WTC11 (cell line): ENCODE results near the gene SORCS2. TPM values are rescaled to one million over a fixed set of nuclear protein-coding genes. Genes with fewer than 3 reads are reported as not detected.

Experiments used
- ATAC-seq: fragments of 200-7000 bp; cut with Tn5 transposase; 2 replicates; pipeline ENCODE4 v1.10.0; 2021; ENCODE audit warnings: mild to moderate bottlenecking, moderate library complexity
- CTCF ChIA-PET: fragments of 300-600 bp; sonication (Branson Sonifier 250); formaldehyde crosslinking; loops from one replicate; lab custom pipeline; 2021; ENCODE audit warnings: antibody characterized with exemption; lab: Charles Lee
- POLR2A ChIA-PET: fragments of 350-600 bp; sonication (Branson Sonifier 250); formaldehyde crosslinking; loops from one replicate; lab custom pipeline; 2021; ENCODE audit warnings: antibody characterized with exemption; lab: Charles Lee
- DNase-seq: peaks from one replicate; pipeline ENCODE4 v3.0.0; 2021; ENCODE audit warnings: low spot score
- H3K27ac Mint-ChIP-seq: 2 replicates; pipeline ENCODE4 v1.8.0; 2021; ENCODE audit warnings: mixed read lengths
- H3K27me3 Mint-ChIP-seq: 2 replicates; pipeline ENCODE4 v1.8.0; 2021; ENCODE audit warnings: low read depth, mild to moderate bottlenecking, moderate library complexity, mixed read lengths
- H3K36me3 Mint-ChIP-seq: 2 replicates; pipeline ENCODE4 v1.8.0; 2021; ENCODE audit warnings: mixed read lengths
- H3K4me1 Mint-ChIP-seq: 2 replicates; pipeline ENCODE4 v1.8.0; 2022; ENCODE audit warnings: mixed read lengths
- H3K4me3 Mint-ChIP-seq: 2 replicates; pipeline ENCODE4 v1.8.0; 2021; ENCODE audit warnings: mild to moderate bottlenecking, moderate library complexity, mixed read lengths
- H3K9me3 Mint-ChIP-seq: 2 replicates; pipeline ENCODE4 v1.8.0; 2021; ENCODE audit warnings: mixed read lengths
- ATF1 ChIP-seq: sonication (generic); formaldehyde crosslinking; IDR thresholded peaks from 2 replicates; pipeline ENCODE4 v1.8.1; 2023; ENCODE audit warnings: mild to moderate bottlenecking, moderate library complexity, missing genetic modification reagents
- CREB1 ChIP-seq: sonication (generic); formaldehyde crosslinking; IDR thresholded peaks from 2 replicates; pipeline ENCODE4 v1.8.0; 2023; ENCODE audit warnings: mild to moderate bottlenecking, missing genetic modification reagents
- CREM ChIP-seq: sonication (generic); formaldehyde crosslinking; IDR thresholded peaks from 2 replicates; pipeline ENCODE4 v1.8.1; 2022; ENCODE audit warnings: mild to moderate bottlenecking, missing genetic modification reagents, moderate library complexity
- ESRRA ChIP-seq: sonication (generic); formaldehyde crosslinking; IDR thresholded peaks from 2 replicates; pipeline ENCODE4 v1.8.1; 2022; ENCODE audit warnings: mild to moderate bottlenecking, missing genetic modification reagents, borderline replicate concordance
- FOXK1 ChIP-seq: sonication (generic); formaldehyde crosslinking; IDR thresholded peaks from 2 replicates; pipeline ENCODE4 v1.8.0; 2022; ENCODE audit warnings: mild to moderate bottlenecking, moderate library complexity, missing genetic modification reagents
- GABPB1 ChIP-seq: sonication (generic); formaldehyde crosslinking; IDR thresholded peaks from 2 replicates; pipeline ENCODE4 v1.8.1; 2023; ENCODE audit warnings: mild to moderate bottlenecking, missing genetic modification reagents
- GRHL2 ChIP-seq: fragments of 250-450 bp; sonication (Bioruptor Pico); IDR thresholded peaks from 2 replicates; pipeline ENCODE4 v1.8.0; 2022; ENCODE audit warnings: mild to moderate bottlenecking, moderate library complexity; ENCODE audit not compliant: insufficient replicate concordance, severe bottlenecking
- HMGA2 ChIP-seq: fragments of 250-450 bp; sonication (Bioruptor Pico); IDR thresholded peaks from 2 replicates; pipeline ENCODE4 v1.4.0; 2021; ENCODE audit warnings: mild to moderate bottlenecking, moderate library complexity
- IRF2 ChIP-seq: sonication (generic); formaldehyde crosslinking; IDR thresholded peaks from 2 replicates; pipeline ENCODE4 v1.8.0; 2022; ENCODE audit warnings: low read depth, missing genetic modification reagents, borderline replicate concordance
- MYBL2 ChIP-seq: sonication (generic); formaldehyde crosslinking; IDR thresholded peaks from 2 replicates; pipeline ENCODE4 v1.8.1; 2023; ENCODE audit warnings: mild to moderate bottlenecking, moderate library complexity, missing genetic modification reagents
- OVOL2 ChIP-seq: fragments of 250-450 bp; sonication (Bioruptor Pico); IDR thresholded peaks from 2 replicates; pipeline ENCODE4 v1.9.0; 2021; ENCODE audit warnings: mild to moderate bottlenecking, borderline replicate concordance
- PRRX2 ChIP-seq: fragments of 250-450 bp; sonication (Bioruptor Pico); IDR thresholded peaks from 2 replicates; pipeline ENCODE4 v1.8.0; 2021; ENCODE audit warnings: mild to moderate bottlenecking
- SMAD3 ChIP-seq: sonication (generic); formaldehyde crosslinking; IDR thresholded peaks from 2 replicates; pipeline ENCODE4 v1.8.0; 2022; ENCODE audit warnings: missing genetic modification reagents, mild to moderate bottlenecking, borderline replicate concordance
- SP1 ChIP-seq: sonication (generic); formaldehyde crosslinking; conservative IDR thresholded peaks from 2 replicates; pipeline ENCODE4 v1.8.1; 2022; ENCODE audit warnings: missing genetic modification reagents
- TEAD4 ChIP-seq: sonication (generic); formaldehyde crosslinking; IDR thresholded peaks from 2 replicates; pipeline ENCODE4 v1.8.0; 2022; ENCODE audit warnings: mild to moderate bottlenecking, missing genetic modification reagents
- ZNF121 ChIP-seq: sonication (generic); formaldehyde crosslinking; IDR thresholded peaks from 2 replicates; pipeline ENCODE4 v1.8.0; 2023; ENCODE audit warnings: missing genetic modification reagents
- ZNF232 ChIP-seq: sonication (generic); formaldehyde crosslinking; IDR thresholded peaks from 2 replicates; pipeline ENCODE4 v1.8.0; 2022; ENCODE audit warnings: mild to moderate bottlenecking, missing genetic modification reagents
- ZNF416 ChIP-seq: fragments of 250-450 bp; sonication (Bioruptor Pico); IDR thresholded peaks from 2 replicates; pipeline ENCODE4 v1.9.0; 2021; ENCODE audit warnings: mild to moderate bottlenecking, inconsistent platforms
- ZNF423 ChIP-seq: fragments of 250-450 bp; sonication (Bioruptor Pico); IDR thresholded peaks from 2 replicates; pipeline ENCODE4 v2.1.2; 2022; ENCODE audit warnings: mild to moderate bottlenecking, moderate library complexity
- ZNF671 ChIP-seq: fragments of 250-450 bp; sonication (Bioruptor Pico); IDR thresholded peaks from 2 replicates; pipeline ENCODE4 v1.8.0; 2021; ENCODE audit warnings: mild to moderate bottlenecking
- total RNA-seq: library from RNA; stranded (reverse); gene quantifications from 3 replicates; pipeline ENCODE4 v1.2.3, GENCODE V29; 2021
- TF ChIP-seq, protein P1 (sequence below): sonication (generic); formaldehyde crosslinking; IDR thresholded peaks from 2 replicates; pipeline ENCODE4 v1.8.1; 2022; ENCODE audit warnings: mild to moderate bottlenecking, missing genetic modification reagents, moderate library complexity, borderline replicate concordance
- TF ChIP-seq, protein P2 (sequence below): sonication (generic); formaldehyde crosslinking; IDR thresholded peaks from 2 replicates; pipeline ENCODE4 v1.8.0; 2022; ENCODE audit warnings: mild to moderate bottlenecking, missing genetic modification reagents
- TF ChIP-seq, protein P3 (sequence below): fragments of 250-450 bp; sonication (Bioruptor Pico); IDR thresholded peaks from 2 replicates; pipeline ENCODE4 v1.8.0; 2021; ENCODE audit warnings: mild to moderate bottlenecking
- TF ChIP-seq, protein P4 (sequence below): sonication (generic); formaldehyde crosslinking; IDR thresholded peaks from 2 replicates; pipeline ENCODE4 v1.8.0; 2023; ENCODE audit warnings: missing genetic modification reagents
- TF ChIP-seq, protein P5 (sequence below): sonication (generic); formaldehyde crosslinking; IDR thresholded peaks from 2 replicates; pipeline ENCODE4 v1.8.0; 2023; ENCODE audit warnings: missing genetic modification reagents, mild to moderate bottlenecking, borderline replicate concordance

Gene SORCS2
- total RNA-seq, 1 experiment from 2014 or later = 6.6 TPM

DNA sequence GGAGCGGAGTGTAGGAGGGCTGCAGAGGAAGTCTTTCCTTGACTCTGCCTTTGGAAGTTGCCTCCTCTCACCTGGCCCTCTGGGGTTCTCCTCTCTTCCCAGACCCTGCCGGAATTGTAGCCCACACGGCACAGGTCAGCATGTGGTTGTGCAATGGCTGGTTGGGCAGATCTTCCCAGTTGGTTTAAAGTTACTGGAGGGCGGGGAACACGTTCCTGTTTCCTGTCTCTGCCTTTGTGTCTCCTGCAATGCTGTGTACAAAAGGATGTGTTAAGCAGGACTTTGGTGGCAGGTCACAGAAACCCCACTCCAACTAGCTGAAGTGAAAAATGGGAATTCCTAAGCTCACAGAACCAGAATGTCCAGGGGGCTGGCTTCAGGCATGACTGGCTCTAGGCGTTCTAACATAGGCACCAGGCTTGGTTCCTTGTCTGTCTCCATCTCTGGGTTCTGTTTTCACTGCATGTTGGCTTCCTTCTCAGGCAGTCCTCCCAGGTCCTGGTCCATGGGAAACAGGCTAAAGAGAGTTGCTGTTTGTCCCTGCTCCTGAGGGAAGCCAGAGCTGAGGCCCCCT is 19.9 kb downstream of the SORCS2 start:
- POLR2A ChIA-PET = no interaction called here
- ATAC-seq = no peak
- Mint-ChIP-seq H3K9me3 (peaks cover 22% of the 10 kb centered on the region), H3K27me3 (no peaks in the 10 kb centered on the region; the same call in 1 of the 2 replicates), H3K36me3 (peaks cover 14% of the 10 kb centered on the region), H3K4me3 (no peak overlapping the region), H3K27ac (no peak overlapping the region), H3K4me1 (peaks cover 9% of the 10 kb centered on the region)
- no peak for TF ChIP-seq TEAD4 (CRISPR knock-in tag)
- no peak for TF ChIP-seq ZNF232 (CRISPR knock-in tag)
- TF ChIP-seq ZNF416 (CRISPR knock-in tag) = no peak
- no peak for TF ChIP-seq ZNF423
- TF ChIP-seq, protein P1, sequence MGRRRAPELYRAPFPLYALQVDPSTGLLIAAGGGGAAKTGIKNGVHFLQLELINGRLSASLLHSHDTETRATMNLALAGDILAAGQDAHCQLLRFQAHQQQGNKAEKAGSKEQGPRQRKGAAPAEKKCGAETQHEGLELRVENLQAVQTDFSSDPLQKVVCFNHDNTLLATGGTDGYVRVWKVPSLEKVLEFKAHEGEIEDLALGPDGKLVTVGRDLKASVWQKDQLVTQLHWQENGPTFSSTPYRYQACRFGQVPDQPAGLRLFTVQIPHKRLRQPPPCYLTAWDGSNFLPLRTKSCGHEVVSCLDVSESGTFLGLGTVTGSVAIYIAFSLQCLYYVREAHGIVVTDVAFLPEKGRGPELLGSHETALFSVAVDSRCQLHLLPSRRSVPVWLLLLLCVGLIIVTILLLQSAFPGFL (CRISPR knock-in tag) = no peak
- TF ChIP-seq PRRX2 (CRISPR knock-in tag) = no peak
- no peak for TF ChIP-seq OVOL2 (CRISPR knock-in tag)
- TF ChIP-seq CREM = no peak
- no peak for TF ChIP-seq CREB1 (CRISPR knock-in tag)
- TF ChIP-seq, protein P2, sequence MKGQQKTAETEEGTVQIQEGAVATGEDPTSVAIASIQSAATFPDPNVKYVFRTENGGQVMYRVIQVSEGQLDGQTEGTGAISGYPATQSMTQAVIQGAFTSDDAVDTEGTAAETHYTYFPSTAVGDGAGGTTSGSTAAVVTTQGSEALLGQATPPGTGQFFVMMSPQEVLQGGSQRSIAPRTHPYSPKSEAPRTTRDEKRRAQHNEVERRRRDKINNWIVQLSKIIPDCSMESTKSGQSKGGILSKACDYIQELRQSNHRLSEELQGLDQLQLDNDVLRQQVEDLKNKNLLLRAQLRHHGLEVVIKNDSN = no peak
- TF ChIP-seq SP1 = no peak
- no peak for TF ChIP-seq SMAD3 (CRISPR knock-in tag)
- no peak for TF ChIP-seq ESRRA (CRISPR knock-in tag)
- no peak for TF ChIP-seq GABPB1 (CRISPR knock-in tag)
- TF ChIP-seq HMGA2 = no peak
- TF ChIP-seq, protein P3, sequence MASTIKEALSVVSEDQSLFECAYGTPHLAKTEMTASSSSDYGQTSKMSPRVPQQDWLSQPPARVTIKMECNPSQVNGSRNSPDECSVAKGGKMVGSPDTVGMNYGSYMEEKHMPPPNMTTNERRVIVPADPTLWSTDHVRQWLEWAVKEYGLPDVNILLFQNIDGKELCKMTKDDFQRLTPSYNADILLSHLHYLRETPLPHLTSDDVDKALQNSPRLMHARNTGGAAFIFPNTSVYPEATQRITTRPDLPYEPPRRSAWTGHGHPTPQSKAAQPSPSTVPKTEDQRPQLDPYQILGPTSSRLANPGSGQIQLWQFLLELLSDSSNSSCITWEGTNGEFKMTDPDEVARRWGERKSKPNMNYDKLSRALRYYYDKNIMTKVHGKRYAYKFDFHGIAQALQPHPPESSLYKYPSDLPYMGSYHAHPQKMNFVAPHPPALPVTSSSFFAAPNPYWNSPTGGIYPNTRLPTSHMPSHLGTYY (CRISPR knock-in tag) = no peak
- DNase-seq = no peak
- CTCF ChIA-PET = no interaction called here

DNA sequence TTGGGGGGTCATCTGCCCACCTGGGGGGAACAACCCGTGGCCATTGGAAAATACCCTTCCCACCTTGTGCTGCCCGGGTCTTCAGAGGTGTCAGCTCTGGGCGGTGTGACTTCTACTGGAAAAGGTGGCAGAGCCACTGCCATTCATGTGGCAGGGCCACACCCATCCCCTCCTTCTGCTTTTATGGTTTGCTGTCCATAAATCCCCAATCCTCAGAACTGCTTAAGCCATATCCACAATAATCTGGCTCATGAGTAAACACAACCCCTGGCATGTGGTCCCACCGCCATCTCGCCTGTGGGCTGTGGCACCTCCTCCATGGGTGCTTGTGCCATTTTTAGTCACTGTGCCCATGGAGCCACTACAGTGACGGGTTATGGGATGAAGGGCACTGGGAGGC is 20.6 kb downstream of the SORCS2 start:
- CTCF ChIA-PET = no interaction called here
- no peaks in the 10 kb centered on the region; the same call in 1 of the 2 replicates for H3K27me3 Mint-ChIP-seq
- POLR2A ChIA-PET = no interaction called here
- TF ChIP-seq FOXK1 (no peak), SMAD3 (CRISPR knock-in tag) (no peak), IRF2 (no peak), ATF1 (CRISPR knock-in tag) (no peak)
- H3K4me3 Mint-ChIP-seq = no peak overlapping the region
- no peak overlapping the region for H3K27ac Mint-ChIP-seq
- H3K4me1 Mint-ChIP-seq = 0 out of 2 replicates have a peak, but pooled peaks cover 3% of the 10 kb centered on the region
- DNase-seq (no peak), ATAC-seq (no peak)
- H3K36me3 Mint-ChIP-seq = peaks cover 14% of the 10 kb centered on the region
- peaks cover 22% of the 10 kb centered on the region for H3K9me3 Mint-ChIP-seq

DNA sequence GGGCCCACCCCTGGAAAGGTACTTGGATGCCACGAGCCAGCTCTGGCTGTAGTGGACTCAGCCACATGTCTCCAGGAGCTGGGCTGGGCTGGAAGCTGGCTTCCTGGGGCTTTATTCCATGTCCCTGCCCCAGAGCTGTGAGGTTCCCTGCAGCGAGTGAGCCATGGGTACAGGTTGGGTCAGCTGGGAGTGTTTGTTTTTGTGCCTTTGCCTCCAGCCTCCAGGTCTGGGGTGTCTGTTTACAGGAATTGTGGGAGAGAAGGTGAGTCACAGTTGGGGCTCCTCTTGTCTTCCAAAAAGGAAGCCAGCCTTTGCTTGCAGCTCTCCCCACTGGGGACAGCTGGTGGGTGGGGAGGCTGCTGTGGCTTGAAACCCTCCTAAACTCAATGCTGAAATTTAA is 21.5 kb downstream of the SORCS2 start:
- Mint-ChIP-seq H3K36me3 (peaks cover 14% of the 10 kb centered on the region), H3K4me3 (no peak overlapping the region), H3K9me3 (peaks cover 22% of the 10 kb centered on the region), H3K4me1 (no peaks in the 10 kb centered on the region), H3K27ac (no peak overlapping the region), H3K27me3 (no peaks in the 10 kb centered on the region; the same call in 1 of the 2 replicates)
- DNase-seq (no peak), ATAC-seq (no peak)
- ChIA-PET CTCF (no interaction called here), POLR2A (no interaction called here)
- TF ChIP-seq ZNF671 (CRISPR knock-in tag) = no peak
- TF ChIP-seq GRHL2 = no peak
- TF ChIP-seq MYBL2 (CRISPR knock-in tag) = no peak
- TF ChIP-seq, protein P4, sequence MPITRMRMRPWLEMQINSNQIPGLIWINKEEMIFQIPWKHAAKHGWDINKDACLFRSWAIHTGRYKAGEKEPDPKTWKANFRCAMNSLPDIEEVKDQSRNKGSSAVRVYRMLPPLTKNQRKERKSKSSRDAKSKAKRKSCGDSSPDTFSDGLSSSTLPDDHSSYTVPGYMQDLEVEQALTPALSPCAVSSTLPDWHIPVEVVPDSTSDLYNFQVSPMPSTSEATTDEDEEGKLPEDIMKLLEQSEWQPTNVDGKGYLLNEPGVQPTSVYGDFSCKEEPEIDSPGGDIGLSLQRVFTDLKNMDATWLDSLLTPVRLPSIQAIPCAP (CRISPR knock-in tag) = no peak
- TF ChIP-seq, protein P5, sequence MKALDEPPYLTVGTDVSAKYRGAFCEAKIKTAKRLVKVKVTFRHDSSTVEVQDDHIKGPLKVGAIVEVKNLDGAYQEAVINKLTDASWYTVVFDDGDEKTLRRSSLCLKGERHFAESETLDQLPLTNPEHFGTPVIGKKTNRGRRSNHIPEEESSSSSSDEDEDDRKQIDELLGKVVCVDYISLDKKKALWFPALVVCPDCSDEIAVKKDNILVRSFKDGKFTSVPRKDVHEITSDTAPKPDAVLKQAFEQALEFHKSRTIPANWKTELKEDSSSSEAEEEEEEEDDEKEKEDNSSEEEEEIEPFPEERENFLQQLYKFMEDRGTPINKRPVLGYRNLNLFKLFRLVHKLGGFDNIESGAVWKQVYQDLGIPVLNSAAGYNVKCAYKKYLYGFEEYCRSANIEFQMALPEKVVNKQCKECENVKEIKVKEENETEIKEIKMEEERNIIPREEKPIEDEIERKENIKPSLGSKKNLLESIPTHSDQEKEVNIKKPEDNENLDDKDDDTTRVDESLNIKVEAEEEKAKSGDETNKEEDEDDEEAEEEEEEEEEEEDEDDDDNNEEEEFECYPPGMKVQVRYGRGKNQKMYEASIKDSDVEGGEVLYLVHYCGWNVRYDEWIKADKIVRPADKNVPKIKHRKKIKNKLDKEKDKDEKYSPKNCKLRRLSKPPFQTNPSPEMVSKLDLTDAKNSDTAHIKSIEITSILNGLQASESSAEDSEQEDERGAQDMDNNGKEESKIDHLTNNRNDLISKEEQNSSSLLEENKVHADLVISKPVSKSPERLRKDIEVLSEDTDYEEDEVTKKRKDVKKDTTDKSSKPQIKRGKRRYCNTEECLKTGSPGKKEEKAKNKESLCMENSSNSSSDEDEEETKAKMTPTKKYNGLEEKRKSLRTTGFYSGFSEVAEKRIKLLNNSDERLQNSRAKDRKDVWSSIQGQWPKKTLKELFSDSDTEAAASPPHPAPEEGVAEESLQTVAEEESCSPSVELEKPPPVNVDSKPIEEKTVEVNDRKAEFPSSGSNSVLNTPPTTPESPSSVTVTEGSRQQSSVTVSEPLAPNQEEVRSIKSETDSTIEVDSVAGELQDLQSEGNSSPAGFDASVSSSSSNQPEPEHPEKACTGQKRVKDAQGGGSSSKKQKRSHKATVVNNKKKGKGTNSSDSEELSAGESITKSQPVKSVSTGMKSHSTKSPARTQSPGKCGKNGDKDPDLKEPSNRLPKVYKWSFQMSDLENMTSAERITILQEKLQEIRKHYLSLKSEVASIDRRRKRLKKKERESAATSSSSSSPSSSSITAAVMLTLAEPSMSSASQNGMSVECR = no peak
- TF ChIP-seq ZNF416 (CRISPR knock-in tag) = no peak
- TF ChIP-seq ZNF121 = no peak
